HG03196 (cell line): ENCODE measurements around the gene FIS1.
"Not testable (repeated sequence)": the region's sequence is repeated elsewhere in the genome, so short reads cannot be mapped to it uniquely, and the experiment has no call there.

Experiments
- ATAC-seq: cut with Tn5 transposase; IDR thresholded peaks from one replicate; pipeline ENCODE4 v1.9.1; 2021; ENCODE audit not compliant: unreplicated experiment

FIS1 gene

GRCh38 chr7:101244375-101245146 is at the start of gene FIS1:
Gene FIS1 (minus strand): TSS chr7:101245081. CDS start chr7:101245004, 77 bp downstream.
- peak; percentile 88 for ATAC-seq

DNA sequence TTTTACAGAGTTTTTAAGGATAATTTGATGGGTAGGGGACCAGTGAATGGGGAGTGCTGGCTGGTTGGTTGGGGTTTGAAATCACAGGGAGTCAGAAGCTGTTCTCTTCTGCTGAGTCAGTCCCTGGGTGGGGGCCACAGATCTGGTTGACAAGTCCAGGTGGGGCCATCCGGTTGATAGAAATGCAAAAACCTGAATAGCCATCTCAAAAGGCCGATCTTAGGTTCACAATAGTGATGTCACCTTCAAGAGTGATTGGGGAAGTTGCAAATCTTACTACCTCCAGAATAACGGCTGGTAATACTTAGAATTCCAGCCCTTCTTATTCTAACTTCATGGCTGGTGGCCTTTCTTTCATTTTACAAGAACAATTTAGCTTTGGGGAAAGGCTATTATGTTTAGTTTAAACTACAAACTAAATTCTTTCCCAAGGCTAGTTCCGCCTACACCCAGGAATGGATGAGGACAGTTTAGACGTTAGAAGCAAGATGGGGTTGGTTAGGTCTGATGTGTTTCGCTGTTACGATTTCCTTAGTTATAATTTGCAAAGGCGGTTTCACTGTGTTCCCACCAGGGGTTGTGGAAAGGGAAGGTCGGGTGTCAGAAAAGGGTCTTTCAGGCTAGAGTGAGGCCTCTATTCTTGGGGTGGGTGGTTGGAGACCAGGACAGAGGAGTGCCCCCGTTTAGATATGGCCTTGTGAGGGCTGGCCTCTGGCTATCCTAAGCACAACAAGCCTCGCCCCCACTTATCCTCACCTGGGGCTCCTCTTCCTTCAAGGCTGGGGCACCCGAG is 49.4 kb upstream of the FIS1 start:
- ATAC-seq = no peak

DNA sequence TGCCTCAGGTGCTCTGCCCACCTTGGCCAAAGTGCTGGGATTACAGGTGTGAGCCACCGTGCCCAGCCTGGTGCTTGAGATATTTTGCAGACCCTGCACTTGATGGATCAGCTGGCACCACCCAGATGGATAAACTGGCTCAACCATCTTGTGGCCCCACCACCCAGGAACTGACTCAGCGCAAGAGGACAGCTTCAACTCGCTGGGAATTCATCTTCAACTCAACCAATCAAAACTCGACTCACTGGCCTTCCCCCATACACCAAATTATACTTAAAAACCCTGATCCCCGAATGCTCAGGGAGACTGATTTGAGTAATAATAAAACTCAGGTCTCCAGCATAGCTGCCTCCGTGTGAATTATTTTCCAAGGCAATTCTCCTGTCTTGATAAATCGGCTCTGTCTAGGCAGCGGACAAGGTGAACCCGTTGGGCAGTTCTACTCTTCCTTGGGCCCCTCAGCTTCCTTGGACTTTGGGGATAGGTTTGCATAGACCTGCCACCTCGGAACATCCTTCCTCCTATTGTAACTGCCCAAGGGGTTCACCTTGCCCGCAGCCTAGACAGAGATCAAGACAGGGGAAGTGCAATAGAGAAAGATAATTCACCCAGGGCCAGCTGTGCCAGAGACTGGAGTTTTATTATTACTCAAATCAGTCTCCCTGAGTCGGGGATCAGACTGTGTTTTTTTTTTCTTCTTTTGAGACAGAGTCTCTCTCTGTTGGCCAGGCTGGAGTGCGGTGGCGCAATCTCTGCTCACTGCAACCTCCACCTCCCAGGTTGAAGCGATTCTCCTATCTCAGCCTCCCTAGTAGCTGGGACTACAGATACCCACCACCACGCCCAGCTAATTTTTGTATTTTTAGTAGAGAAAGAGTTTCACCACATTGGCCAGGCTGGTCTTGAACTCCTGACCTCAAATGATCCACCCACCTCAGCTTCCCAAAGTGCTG is 48.5 kb upstream of the FIS1 start:
- not testable (repeated sequence) for ATAC-seq

DNA sequence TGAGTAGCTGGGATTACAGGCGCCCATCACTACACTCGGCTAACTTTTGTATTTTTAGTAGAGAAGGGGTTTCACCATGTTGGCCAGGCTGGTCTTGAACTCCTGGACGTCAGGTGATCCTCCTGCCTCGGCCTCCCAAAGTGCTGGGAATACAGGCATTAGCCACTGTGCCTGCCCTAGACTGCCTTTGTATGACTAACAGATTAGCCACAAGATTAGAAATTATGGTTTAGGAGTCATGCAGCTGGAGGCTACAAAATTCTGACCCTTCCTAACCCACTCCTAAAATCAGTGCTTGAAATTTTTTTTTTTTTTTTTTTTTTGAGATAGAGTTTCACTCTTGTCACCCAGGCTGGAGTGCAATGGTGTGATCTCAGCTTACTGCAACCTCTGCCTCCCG is 47.7 kb upstream of the FIS1 start:
- not testable (repeated sequence) for ATAC-seq

DNA sequence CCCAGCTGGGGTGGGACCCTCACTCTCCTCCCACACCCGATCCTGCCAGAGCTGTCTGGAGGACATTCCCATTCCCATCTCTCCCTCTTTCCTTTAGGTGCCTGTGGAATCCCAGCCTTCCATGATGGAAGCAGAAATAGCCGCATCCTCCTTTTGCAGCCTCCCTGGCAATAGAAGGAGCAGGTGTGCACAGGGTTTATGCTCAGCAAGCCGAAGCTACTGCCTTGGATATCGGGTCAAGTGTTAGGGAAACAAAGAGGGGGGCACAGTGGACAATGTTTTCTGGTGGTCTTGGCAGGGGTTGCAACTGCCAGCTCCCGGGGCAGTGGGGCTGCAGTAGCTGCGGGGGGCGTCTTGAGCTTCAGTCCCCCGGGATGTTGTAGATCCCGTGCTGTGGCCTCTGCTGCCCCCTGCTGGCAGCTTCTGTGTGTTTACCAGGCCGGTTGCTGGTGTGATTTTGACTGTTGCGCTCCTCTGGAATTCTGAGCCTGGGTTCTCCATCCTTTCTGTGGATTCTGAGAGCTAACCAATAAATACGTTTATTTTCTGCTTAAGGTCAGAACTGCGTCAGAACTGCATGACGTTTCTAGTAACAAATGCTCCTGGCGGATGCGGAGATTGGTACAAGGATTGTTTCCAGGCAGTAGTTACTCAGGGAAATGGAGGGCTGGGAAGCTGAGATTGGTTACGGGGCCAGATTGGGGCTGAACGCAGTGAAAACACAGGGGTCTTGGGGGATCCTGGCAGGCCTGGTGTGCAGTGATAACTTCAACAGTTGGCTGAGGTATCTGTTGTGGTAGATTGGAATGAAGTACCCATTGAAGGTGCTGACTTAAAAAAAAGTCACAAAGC is 45.5 kb upstream of the FIS1 start:
- not testable (repeated sequence) for ATAC-seq

DNA sequence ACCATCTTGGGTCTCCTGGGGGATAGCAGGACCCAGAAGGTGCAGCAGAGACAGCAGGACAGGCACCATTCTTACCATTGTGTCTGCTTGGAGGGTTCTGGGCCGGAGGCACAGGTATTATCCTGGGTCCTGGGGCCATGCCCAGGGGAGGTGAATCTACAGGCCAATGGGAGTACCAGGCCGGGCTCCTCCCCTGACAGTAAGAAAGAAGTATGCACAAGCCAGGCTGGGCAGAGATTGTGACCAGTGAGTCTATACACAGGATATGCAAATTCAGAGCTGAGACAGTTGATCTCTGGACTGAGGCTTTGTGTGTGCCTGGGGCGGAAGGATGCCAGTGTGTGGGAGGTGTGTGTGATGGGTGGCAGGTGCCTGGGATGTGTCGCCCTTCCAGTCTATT is 44.8 kb upstream of the FIS1 start:
- ATAC-seq = peak; percentile 72

GRCh38 chr7:101288439-101288838 is 43.6 kb upstream of the FIS1 start:
- ATAC-seq = no peak

- no peak for ATAC-seq
Measured at GRCh38 chr7:101287032-101287431, 42.2 kb upstream of the FIS1 start.

- not testable (repeated sequence) for ATAC-seq
Measured at GRCh38 chr7:101285880-101286279, 41.0 kb upstream of the FIS1 start.

DNA sequence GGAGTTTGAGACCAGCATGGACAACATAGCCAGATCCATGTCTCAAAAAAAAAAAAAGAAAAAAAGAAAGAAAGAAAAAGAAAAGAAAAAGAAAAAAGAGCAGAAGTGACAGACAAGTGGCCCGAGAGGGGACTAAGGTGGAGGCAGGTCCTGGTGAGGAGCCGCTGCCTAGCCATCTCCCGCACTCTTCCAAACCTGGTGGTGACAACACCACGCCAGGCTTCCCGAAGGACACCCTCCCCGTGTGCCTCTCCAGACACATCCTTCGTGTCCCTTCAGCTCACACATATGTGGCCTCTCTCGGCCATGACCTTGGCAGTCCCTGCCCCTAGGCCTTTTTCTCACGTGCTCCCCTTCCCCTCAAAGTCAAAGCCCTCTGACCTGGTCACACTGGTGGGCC is 40.3 kb upstream of the FIS1 start:
- ATAC-seq = no peak

DNA sequence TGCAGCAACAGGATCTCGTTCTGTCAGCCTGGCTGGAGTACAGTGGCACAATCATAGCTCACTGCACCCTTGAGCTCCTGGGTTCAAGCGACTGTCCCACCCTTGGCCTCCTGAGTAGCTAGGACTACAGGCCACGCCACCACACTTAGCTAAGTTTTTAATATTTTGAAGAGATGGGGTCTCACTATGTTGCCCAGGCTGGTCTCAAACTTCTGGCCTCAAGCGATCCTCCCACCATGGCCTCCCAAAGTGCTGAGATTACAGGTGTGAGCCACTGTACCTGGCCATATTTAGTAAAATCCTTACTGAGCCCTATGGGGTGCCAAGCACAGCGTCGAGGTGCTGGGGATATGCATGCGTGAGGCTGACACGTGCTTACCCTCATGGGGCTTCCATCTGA is 36.0 kb upstream of the FIS1 start:
- not testable (repeated sequence) for ATAC-seq

GRCh38 chr7:101278461-101279292 is 33.8 kb upstream of the FIS1 start:
- no peak for ATAC-seq

GRCh38 chr7:101277155-101277554 is 32.3 kb upstream of the FIS1 start:
- no peak for ATAC-seq

DNA sequence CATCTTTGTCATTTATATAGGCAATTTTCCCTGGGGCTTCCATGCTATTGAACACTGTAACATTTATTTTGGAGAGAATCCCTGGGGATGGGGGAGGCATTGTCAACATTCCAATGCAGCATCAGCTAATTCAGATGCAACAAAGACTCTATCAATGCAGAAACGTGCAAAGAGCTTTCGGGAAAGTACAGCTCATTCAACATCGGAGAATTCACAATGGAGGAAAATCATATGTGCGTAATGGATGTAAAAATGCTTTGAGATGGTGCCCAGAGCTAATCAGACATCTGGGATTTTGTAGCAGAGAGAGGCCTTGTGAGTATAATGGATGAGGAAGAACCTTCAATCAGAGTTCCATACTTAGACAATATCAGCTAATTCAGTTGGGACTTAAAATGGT is 28.3 kb upstream of the FIS1 start:
- no peak for ATAC-seq

DNA sequence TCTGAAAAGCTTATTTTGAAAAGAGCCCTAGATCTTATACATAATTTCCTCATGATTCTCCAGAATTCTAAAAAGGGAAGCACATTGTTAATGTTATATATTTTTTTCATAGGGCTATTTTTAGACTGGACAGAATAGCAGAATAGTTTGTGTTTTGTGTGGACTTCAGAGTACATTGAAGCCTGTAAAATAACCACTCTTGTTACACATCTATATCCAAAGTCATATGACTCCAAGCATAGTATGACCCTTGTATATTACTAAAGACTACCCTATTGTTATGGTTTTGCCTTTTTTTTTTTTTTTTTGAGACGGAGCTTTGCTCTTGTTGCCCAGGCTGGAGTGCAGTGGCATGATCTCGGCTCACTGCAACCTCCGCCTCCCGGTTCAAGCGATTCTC is 26.1 kb upstream of the FIS1 start:
- ATAC-seq = no peak

DNA sequence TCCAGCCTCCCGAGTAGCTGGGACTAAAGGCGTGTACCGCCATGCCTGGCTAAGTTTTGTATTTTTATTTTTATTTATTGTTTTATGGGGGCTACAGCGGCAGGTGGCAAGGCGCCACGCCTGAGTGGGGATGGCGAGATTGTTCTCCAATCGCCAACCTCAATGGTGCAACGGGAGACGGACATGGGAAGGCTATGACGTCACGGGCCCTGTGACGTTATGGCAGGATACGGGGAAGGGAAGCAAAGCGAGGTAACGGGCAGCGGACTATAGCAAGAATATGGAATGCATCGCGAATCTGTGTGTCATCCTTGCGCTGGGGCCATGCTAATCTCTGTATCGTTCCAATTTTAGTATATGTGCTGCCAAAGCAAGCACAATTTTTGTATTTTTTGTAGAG is 24.8 kb upstream of the FIS1 start:
- ATAC-seq = no peak

DNA sequence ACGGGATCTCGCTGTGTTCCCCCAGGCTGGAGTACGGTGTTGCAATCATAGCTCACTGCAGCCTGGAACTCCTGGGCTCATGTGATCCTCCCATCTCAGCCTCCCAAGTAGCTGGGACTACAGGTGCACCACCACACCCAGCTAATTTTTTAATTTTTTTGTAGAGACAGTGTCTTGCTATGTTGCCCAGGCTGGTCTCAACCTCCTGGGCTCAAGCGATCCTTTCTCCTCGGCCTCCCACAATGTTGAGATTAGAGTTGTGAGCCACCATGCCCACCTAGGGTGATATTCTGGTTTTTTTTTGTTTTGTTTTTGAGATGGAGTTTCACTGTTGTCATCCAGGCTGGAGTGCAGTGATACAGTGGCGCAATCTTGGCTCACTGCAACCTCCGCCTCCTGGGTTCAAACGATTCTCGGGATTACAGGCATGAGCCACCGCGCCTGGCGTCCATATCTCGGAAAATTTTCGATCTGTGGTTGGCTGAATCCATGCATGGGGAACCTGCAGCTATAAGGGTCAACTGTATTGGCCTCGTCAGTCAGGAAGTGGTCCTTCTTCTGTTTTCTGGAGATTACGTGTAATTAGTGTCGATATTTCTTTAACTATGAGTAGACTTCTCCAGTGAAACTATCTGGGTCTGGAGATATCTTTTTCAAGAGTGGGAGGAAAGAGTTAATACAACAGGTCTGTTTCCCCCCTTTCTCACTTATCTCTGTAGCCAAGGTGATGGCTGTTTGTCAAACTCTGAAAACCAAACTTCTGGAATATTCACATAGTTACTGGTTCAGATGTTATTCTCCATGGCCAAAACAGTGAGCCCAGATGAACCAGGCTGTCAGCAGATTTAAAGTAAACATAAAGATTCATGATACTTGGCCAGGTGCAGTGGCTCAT is 21.0 kb upstream of the FIS1 start:
- ATAC-seq = no peak

DNA sequence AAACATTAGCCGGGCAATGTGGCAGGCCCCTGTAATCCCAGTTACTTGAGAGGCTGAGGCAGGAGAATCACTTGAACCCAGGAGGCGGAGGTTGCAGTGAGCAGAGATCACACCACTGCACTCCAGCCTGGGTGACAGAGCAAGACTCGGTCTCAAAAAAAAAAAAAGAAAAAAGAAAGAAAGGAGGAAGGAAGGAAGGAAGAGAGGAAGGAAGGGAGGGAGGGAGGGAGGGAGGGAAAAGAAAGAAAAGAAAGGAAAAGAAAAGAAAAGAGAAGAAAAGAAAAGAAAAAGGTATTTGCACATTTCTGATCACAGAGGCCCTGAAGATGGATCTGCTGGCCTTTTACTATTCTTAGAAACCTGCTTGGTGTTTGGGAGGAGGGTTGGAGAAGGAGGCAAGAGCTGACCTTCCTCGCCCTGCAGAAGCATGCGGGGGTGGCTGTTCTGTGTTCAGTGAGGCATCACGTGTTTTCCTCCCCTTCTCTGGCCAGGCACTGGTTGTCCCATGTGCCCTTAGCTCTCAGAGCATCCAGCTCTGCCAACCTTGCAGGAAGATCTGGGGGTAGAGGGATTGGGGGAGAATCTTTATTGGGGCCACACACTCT is 19.3 kb upstream of the FIS1 start:
- not testable (repeated sequence) for ATAC-seq
